HepG2 (cell line): Measurements from ENCODE around the gene TMEM258. TPM values are rescaled to one million over a fixed set of nuclear protein-coding genes. Genes with fewer than 3 reads are reported as not detected.

Experiments
- AHR ChIP-seq: IDR thresholded peaks from 2 replicates; pipeline ENCODE4 v1.6.1; 2018; ENCODE audit warnings: missing genetic modification reagents, missing compliant biosample characterization
- HNF4G ChIP-seq, 2 experiments: sonication (generic) in 1 of 2; formaldehyde crosslinking in 1 of 2; IDR thresholded peaks; 2 replicates each; pipeline versions ENCODE4 v1.4.0 to v1.6.1; 2011 to 2020; ENCODE audit warnings: borderline replicate concordance in 2 of 2, low read depth in 2 of 2, mild to moderate bottlenecking in 2 of 2, low read length in 1 of 2, missing genetic modification reagents in 1 of 2, moderate library complexity in 1 of 2
- MIER2 ChIP-seq: IDR thresholded peaks from 2 replicates; pipeline ENCODE4 v1.6.1; 2016; ENCODE audit warnings: missing biosample characterization, missing genetic modification reagents
- NFKBIZ ChIP-seq: IDR thresholded peaks from 2 replicates; pipeline ENCODE4 v1.6.1; 2018; ENCODE audit warnings: missing genetic modification reagents, missing compliant biosample characterization
- POLR2AphosphoS5 ChIP-seq: IDR thresholded peaks from 2 replicates; pipeline ENCODE4 v1.6.1; 2012; ENCODE audit warnings: low read depth, low read length
- RBM39 ChIP-seq: fragments of 200-400 bp; formaldehyde crosslinking; IDR thresholded peaks from one replicate; pipeline ENCODE4 v1.6.1; 2018; ENCODE audit warnings: antibody characterized with exemption, mild to moderate bottlenecking, low read depth, low read length; ENCODE audit not compliant: poor library complexity, severe bottlenecking
- SMARCE1 ChIP-seq: fragments of 450-650 bp; IDR thresholded peaks from 2 replicates; pipeline ENCODE4 v1.6.1; 2017; ENCODE audit warnings: borderline replicate concordance
- SOX5 ChIP-seq: IDR thresholded peaks from 2 replicates; pipeline ENCODE4 v1.6.1; 2016; ENCODE audit warnings: borderline replicate concordance
- TAF15 ChIP-seq: fragments of 200-400 bp; formaldehyde crosslinking; IDR thresholded peaks from one replicate; pipeline ENCODE4 v1.6.1; 2018; ENCODE audit warnings: mild to moderate bottlenecking, low read depth, low read length; ENCODE audit not compliant: poor library complexity, severe bottlenecking
- THAP9 ChIP-seq: sonication (generic); formaldehyde crosslinking; IDR thresholded peaks from 2 replicates; pipeline ENCODE4; 2020; ENCODE audit warnings: missing genetic modification reagents, mild to moderate bottlenecking, borderline replicate concordance
- ZC3H13 ChIP-seq: sonication (generic); formaldehyde crosslinking; IDR thresholded peaks from 2 replicates; pipeline ENCODE4 v1.8.1; 2023; ENCODE audit warnings: mild to moderate bottlenecking, missing genetic modification reagents, moderate library complexity
- ZNF274 ChIP-seq: sonication (generic); formaldehyde crosslinking; IDR thresholded peaks from 2 replicates; pipeline ENCODE4 v1.5.1; 2020; ENCODE audit warnings: mild to moderate bottlenecking, missing genetic modification reagents
- ZNF296 ChIP-seq: sonication (generic); formaldehyde crosslinking; conservative IDR thresholded peaks from 2 replicates; pipeline ENCODE4 v1.5.0; 2020; ENCODE audit warnings: mild to moderate bottlenecking, missing genetic modification reagents
- ZNF318 ChIP-seq: sonication (generic); formaldehyde crosslinking; IDR thresholded peaks from 2 replicates; pipeline ENCODE4 v1.4.0; 2020; ENCODE audit warnings: mild to moderate bottlenecking, missing genetic modification reagents
- ZNF484 ChIP-seq: sonication (generic); formaldehyde crosslinking; IDR thresholded peaks from 2 replicates; pipeline ENCODE4 v1.5.1; 2020; ENCODE audit warnings: mild to moderate bottlenecking, low read depth, missing genetic modification reagents, borderline replicate concordance
- ZNF569 ChIP-seq: sonication (generic); formaldehyde crosslinking; IDR thresholded peaks from 2 replicates; pipeline ENCODE4 v1.5.0; 2020; ENCODE audit warnings: mild to moderate bottlenecking, missing genetic modification reagents, moderate library complexity, borderline replicate concordance
- ZNF614 ChIP-seq: IDR thresholded peaks from 2 replicates; pipeline ENCODE4 v1.6.1; 2018; ENCODE audit warnings: missing biosample characterization, missing genetic modification reagents, inconsistent platforms, borderline replicate concordance
- ZNF724P ChIP-seq: sonication (generic); formaldehyde crosslinking; IDR thresholded peaks from 2 replicates; pipeline ENCODE4 v1.8.0; 2022; ENCODE audit warnings: missing genetic modification reagents, borderline replicate concordance
- polyA plus RNA-seq, 8 experiments: library from polyadenylated mRNA; depleted of rRNA in 3 of 8; stranded (reverse) in 7 of 8; unstranded in 1 of 8; fragments of >200 nt; fragmentation: Illumina TruSeq in 4 of 8; extraction: Trizol in 4 of 8; gene quantifications; 2 replicates each; pipeline versions ENCODE4 v1.2.1 to v1.2.3, GENCODE V29; 2011 to 2016; ENCODE audit warnings: low read depth in 4 of 8, missing spikeins in 1 of 8, mixed read lengths in 1 of 8; ENCODE audit not compliant: insufficient read depth in 1 of 8
- total RNA-seq, 5 experiments: library from RNA; depleted of rRNA; stranded (reverse); fragments of >200 nt; fragmentation: Illumina TruSeq; extraction: Trizol; gene quantifications; 2 replicates each; pipeline ENCODE4 v1.2.3, GENCODE V29; 2016; ENCODE audit warnings: low read depth in 1 of 5

Gene TMEM258
- total and polyA plus RNA-seq, 2 of the 13 experiments (the other 11 are each of a cell fraction or from before 2014, with no cell fraction given), result 175 to 424 TPM

GRCh38 chr11:61792310-61793082, at the start of gene TMEM258, which contains the start of gene FEN1 (continued):
- no peak for TF ChIP-seq ZNF296
- TF ChIP-seq THAP9 (CRISPR knock-in tag), result peak; percentile 66
- peak; percentile 32; the same call in 1 of the 2 replicates for TF ChIP-seq ZNF274 (CRISPR knock-in tag)
- peak; percentile 35; the same call in 1 of the 2 replicates for TF ChIP-seq ZNF614
- peak; percentile 44 for TF ChIP-seq TAF15
- TF ChIP-seq NFKBIZ (CRISPR knock-in tag), result 0 out of 2 replicates have a peak, but pooled peaks have one; percentile 54
- TF ChIP-seq ZC3H13 (CRISPR knock-in tag), result peak; percentile 8; the same call in 1 of the 2 replicates
- no peak for TF ChIP-seq AHR (CRISPR knock-in tag)
- TF ChIP-seq RBM39, result peak; percentile 81
- no peak for TF ChIP-seq MIER2
- TF ChIP-seq SOX5, result peak; percentile 24; the same call in 1 of the 2 replicates
- TF ChIP-seq ZNF318 (CRISPR knock-in tag), result no peak
- no peak for TF ChIP-seq ZNF569 (CRISPR knock-in tag)
- no peak for TF ChIP-seq SMARCE1
- TF ChIP-seq ZNF724P (CRISPR knock-in tag), result peak; percentile 85; the same call in 1 of the 2 replicates
- TF ChIP-seq HNF4G (IDR thresholded peaks at IDR 0.05; ENCODE audit: borderline replicate concordance, low read depth, low read length), result no peak
- no peak for TF ChIP-seq HNF4G (CRISPR knock-in tag; IDR thresholded peaks at IDR 0.05; ENCODE audit: borderline replicate concordance, low read depth)
- no peak for TF ChIP-seq ZNF484 (CRISPR knock-in tag)
- peak; percentile 86 for TF ChIP-seq POLR2AphosphoS5
